ENCODE data around the gene TIMM44.
"Not testable (repeated sequence)": the region's sequence is repeated elsewhere in the genome, so short reads cannot be mapped to it uniquely, and the experiment has no call there.

The TIMM44 gene

GRCh38 chr19:7923295-7924191 is 19.9 kb downstream of the TIMM44 start:
- no peak for DNase-seq

- no peak for DNase-seq
Measured at GRCh38 chr19:7922836-7923195, 20.6 kb downstream of the TIMM44 start.

DNA sequence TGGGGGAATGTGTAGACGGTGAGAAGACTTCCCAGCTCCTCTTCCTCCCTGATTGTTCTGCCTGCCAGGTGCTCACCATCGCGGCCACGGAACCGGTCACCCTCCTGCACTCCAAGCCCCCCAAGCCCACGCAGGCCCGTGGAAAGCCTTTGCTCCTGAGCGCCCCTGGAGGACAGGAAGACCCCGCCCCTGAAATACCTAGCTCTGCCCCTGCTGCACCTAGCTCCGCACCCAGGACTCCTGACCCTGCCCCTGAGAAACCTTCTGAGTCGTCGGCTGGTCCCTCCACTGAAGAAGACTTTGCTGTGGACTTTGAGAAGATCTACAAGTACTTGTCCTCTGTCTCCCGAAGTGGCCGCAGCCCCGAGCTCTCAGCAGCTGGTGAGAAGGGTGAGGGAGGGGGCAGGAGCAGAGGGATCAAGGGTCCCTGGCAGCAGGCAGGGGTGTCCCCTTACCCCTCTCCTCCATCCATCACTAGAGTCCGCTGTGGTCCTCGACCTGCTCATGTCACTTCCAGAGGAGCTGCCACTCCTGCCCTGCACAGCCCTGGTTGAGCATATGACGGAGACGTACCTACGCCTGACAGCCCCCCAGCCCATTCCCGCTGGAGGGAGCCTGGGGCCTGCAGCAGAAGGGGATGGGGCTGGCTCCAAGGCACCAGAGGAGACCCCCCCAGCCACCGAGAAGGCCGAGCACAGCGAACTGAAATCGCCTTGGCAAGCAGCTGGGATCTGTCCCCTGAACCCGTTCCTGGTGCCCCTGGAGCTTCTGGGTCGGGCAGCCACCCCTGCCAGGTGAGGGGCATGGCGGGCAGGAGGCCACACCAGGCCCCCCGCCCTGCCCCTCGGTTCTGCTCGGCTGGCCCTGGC is 21.3 kb downstream of the TIMM44 start:
- no peak for DNase-seq

- no peak for DNase-seq
Measured at GRCh38 chr19:7921302-7921966, 22.0 kb downstream of the TIMM44 start.

DNA sequence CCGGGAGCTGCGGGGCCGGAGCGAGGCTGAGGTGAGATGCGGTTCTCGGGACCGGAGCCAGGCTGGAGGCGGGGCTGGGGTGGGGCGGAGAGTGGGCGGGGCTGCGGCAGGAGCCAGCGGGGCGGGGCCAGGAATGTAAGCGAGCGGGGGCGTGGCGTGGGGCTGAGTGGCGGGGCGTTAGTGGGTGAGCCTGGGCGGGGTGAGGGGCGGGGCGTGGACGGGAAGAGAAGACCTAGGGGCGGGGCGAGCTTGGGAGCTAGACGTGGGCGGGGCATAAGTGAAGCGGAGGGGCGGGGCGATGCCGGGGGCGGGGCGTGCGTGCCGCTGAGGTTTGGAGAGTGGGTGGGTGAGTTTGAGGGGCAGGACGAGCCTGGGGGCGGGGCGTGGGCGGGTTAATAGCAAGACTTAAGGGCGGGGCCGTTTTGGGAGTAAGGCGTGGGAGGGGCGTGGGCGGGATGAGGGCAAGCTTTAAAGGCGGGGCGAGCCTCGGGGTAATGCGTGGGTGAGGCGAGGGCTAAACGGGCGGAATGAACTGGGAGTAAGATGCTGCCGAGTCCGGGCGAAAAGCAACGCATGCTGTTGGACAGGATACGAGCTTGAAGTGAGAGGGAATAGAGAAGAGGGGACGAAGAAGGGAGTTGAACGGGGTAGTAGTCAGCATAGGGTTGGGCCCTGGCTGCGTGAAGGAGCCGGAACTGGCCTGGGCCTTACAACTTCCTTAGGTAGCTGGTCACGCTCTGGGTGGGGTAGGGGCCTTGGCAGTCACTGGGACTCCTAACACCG is 22.8 kb downstream of the TIMM44 start:
- DNase-seq = peak; percentile 98

DNA sequence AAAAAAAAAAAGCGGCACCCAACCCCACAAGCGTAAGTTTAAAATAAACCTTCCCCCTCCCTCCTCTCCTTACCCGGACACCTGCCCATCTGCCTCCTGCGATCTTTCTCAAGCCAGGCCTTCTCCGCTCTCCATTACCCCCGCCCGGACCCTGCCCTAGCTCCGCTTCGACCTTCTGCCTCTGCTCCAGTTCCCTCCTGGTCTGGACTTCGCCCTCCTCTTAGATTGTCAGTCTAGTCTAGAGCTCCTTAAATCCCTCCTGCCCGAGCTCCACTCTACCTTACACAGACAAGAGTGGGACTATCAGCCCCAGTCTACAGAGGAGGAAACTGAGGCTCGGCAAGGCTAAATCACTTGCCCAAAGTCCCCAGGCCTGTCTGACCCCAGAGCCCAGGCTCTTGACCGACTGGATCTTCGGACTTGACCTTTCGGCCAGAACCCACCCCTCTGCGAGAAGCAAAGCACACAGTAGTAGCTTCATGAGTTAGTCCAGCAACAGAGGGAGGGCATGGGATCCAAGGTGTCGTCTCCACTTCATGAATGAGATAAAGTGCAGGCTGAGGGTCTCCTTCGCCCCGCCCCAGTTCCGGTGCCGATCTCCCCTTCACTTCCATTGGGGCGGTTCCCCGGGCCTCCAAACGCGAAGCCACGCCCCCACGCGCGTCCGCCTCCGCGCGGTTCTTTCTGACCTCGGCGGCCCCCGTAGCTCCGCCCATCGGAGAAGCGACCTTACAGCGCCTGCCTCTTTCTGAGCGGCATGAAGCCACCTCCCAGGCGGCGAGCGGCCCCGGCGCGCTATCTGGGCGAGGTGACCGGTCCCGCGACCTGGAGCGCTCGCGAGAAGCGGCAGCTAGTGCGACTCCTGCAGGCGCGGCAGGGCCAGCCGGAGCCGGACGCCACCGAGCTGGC is 23.6 kb downstream of the TIMM44 start, which contains the start of gene SNAPC2:
SNAPC2 (plus strand) TSS at position 729 of the 909 bp plus-strand sequence; CDS start at position 758, 29 bp downstream.
- peak; percentile 97 for DNase-seq

DNA sequence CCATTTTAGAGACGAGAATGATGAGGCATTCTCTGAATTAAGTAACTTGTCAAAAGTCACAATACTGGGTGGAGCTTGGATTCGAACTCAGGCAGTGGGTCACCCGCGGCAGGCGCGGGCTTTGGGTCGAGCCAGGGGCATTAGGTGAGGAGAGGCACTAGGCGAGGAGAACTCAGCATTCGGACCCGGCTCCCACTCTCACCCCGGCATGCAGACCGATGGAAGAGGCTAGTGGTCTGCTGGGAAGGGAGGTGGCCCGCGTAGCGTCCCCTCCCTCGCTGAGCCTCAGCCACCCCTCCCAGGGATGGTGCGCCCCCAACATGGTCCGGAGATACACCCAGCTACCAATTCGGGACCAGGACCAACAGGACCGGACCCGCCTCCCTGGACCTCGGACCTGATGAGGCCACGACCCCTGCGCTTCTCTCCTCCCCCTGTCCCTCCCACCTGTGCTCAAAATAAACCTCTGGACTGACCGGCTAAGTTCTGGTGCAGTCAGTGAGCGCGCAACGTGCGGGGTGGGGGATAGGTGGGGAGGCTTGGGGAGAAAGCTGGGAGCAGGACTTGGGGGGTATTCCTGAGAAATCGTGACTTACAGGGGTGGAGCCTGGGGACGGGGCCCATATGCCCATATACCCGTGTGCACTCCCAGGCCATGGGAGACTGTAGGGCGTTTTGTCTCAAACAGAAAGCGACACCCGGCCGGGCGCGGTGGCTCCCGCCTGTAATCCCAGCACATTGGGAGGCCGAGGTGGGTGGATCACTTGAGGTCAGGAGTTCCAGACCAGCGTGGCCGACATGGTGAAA is 24.6 kb downstream of the TIMM44 start:
- no peak for DNase-seq

DNA sequence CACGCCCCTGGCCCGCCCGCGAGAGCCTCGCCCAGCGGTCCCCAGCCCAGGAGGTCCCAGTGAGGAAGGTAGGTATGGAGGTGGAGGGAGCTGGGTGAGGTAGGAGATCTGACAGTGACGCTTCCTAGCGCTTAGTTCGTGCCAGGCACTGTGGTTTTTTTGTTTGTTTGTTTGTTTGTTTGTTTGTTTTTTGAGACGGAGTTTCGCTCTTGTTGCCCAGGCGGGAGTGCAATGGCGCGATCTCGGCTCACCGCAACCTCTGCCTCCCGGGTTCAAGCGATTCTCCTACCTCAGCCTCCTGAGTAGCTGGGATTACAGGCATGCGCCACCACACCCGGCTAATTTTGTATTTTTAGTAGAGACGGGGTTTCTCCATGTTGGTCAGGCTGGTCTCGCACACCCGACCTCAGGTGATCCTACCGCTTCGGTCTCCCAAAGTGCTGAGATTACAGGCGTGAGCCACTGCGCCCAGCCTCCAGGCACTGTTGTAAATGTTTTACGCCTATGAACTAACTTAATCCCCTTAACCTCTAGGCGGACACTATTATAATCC is 25.3 kb downstream of the TIMM44 start:
- DNase-seq = not testable (repeated sequence)

- DNase-seq = peak; percentile 69
Measured at GRCh38 chr19:7917267-7918061, 26.0 kb downstream of the TIMM44 start.

- no peak for DNase-seq
Measured at GRCh38 chr19:7916955-7917266, 26.6 kb downstream of the TIMM44 start.

- DNase-seq = peak; percentile 64
Measured at GRCh38 chr19:7916103-7916954, 27.1 kb downstream of the TIMM44 start.

GRCh38 chr19:7915250-7916102 is 28.0 kb downstream of the TIMM44 start:
- DNase-seq = no peak

- DNase-seq = no peak
Measured at GRCh38 chr19:7914598-7915045, 28.8 kb downstream of the TIMM44 start, which contains the start of gene TGFBR3L. TGFBR3L (plus strand) TSS chr19:7914830.

DNA sequence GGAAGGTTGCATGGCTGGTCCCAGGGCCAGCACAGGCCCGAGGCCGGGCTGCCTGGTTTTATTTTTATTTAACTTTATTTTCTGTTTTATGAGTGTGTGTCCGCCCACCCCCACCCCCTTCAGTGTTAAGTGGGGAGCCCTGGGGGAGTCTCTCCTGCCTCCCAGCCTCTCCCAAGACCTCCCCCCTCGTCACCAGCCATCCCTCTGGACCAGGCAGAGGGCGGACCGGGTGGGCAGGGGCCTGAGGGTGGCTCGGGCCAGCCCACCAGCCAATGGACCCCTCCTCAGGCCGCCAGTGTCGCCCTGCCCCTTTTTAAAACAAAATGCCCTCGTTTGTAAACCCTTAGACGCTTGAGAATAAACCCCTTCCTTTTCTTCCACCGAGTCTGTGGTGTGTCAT is 29.4 kb downstream of the TIMM44 start:
- no peak for DNase-seq

DNA sequence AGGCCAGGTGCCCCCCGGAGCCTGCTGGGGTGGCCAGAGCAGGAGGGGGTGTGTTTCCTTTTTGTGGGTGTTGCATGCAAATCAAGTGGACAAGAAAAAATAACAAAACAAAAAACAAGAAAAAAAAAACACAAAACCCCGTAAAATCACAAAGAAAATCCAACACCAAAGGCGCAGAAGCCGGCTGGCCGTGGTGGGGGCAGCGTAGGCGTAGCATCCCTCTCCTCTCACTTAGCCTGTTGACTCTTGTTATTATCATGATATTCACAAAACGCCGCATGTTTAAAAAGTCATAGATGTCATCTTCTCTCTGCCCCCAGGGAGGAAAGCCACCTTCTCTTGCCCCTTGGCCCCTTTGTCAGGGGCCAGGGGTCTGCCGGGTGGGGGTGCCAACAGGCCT is 29.8 kb downstream of the TIMM44 start:
- no peak for DNase-seq

GRCh38 chr19:7912697-7913564 is 30.5 kb downstream of the TIMM44 start:
- DNase-seq = no peak
